RKO (cell line): Measurements from ENCODE around the gene TOMM34.

ENCODE experiments used
- DNase-seq: peaks from one replicate; pipeline ENCODE4 v3.0.0-alpha.2; 2016; ENCODE audit warnings: low spot score

TOMM34 gene

DNA sequence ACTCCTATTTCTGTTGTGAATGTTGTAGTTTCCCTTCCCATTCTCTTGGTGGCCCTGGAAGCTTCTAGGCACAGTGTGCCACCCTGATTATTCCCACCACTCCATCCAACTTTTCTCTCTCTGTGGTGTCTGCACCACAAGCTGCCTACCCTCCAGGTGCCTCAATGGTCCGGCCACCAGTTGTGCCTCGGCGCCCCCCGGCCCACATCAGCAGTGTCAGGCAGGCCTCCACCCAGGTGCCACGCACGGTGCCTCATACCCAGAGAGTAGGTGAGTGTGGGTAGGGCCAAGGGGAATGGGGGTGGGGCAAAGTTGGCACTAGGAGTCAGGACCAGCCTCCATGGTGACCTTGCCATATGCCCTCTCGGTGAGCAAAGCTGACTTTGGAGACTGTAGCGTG lies 27.3 kb downstream of the TOMM34 start:
- no peak for DNase-seq

DNA sequence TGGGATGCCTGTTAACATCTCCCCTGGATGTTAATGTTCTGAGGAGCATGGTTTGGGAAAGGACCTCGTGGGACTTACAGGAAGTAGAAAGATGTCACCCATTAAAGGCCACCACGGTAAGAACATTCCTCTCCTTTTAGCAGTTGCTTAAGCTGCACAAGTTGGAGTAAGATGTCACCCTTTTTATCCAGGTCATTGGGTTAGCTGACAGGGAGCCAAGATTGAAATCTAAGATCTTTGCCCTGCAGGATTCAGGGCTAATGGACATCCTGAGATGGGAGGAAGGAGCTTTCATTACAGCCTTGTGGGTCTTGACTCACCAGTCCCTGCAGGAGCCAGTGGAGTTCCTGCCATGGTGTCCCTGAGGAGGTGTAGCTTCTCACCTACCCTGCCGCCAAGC lies 28.3 kb downstream of the TOMM34 start:
- DNase-seq = no peak

DNA sequence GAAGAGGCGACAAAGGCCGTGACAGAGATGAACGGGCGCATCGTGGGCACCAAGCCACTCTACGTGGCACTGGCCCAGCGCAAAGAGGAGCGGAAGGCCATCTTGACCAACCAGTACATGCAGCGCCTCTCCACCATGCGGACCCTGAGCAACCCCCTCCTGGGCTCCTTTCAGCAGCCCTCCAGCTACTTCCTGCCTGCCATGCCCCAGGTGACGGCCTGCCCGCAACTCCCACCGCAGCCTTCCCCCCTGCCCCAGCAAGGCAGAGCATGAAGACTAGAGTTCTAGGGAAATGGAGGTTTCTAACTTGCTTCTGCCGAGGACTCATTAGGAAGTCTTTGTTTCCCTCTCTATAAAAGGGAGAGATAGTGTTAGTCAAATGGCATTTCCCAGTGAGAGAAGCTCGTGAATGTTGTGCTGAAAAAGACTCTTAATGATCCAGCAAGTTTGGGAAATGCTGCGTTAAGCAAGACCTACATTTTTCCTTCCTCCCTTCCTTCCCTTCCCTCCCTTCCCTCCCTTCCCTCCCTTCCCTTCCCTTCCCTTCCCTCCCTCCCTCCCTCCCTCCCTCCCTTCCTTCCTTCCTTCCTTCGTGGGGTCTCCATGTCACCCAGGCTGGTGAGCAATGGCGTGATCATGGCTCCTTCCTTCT lies 29.6 kb downstream of the TOMM34 start:
- no peak for DNase-seq

DNA sequence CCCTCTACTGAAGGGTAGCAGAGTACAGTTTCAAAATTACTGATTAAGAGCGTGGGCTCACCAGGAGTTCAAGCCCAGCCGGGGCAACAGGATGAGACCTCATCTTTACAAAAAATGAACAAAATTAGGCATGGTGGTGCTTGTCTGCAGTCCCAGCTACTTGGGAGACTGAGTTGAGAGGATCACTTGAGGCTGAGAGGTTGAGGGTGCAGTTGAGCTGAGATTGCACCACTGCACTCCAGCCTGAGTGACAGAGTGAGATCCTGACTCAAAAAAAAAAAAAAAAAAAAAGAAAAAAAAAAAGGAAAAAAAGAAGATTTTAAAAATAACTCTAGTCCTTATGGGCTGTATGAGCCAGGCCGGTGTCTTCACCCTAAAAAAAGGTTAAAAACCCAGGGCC lies 31.6 kb downstream of the TOMM34 start:
- DNase-seq = no peak

GRCh38 chr20:44924541-44924940 lies 35.7 kb downstream of the TOMM34 start:
- no peak for DNase-seq

DNA sequence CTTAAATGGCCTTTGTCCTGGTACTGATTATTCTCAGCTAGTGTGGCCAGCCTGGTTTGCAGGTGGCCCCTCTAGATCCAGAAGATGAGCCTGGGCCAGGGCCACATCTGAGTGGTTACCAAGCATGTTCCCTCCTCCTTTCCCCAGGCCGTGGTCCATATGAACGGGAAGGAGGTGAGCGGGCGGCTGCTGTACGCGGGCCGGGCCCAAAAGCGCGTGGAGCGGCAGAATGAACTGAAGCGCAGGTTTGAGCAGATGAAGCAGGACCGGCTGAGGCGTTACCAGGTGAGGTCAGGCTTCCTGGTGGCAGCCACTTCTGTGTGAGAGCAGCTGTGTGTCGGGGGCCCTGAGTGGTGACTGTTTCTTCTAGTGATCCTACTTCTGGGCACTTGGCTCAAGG lies 38.8 kb downstream of the TOMM34 start:
- DNase-seq = no peak

GRCh38 chr20:44918761-44919160 lies 41.4 kb downstream of the TOMM34 start:
- no peak for DNase-seq

GRCh38 chr20:44918342-44918741 lies 41.9 kb downstream of the TOMM34 start:
- no peak for DNase-seq

GRCh38 chr20:44917399-44917798 lies 42.8 kb downstream of the TOMM34 start:
- no peak for DNase-seq

- no peak for DNase-seq
These were observed 43.6 kb downstream of the TOMM34 start for GRCh38 chr20:44916586-44916985.

GRCh38 chr20:44914924-44915323 lies 45.3 kb downstream of the TOMM34 start:
- DNase-seq = no peak

- DNase-seq = no peak
These were observed 48.0 kb downstream of the TOMM34 start for GRCh38 chr20:44912189-44912588.

DNA sequence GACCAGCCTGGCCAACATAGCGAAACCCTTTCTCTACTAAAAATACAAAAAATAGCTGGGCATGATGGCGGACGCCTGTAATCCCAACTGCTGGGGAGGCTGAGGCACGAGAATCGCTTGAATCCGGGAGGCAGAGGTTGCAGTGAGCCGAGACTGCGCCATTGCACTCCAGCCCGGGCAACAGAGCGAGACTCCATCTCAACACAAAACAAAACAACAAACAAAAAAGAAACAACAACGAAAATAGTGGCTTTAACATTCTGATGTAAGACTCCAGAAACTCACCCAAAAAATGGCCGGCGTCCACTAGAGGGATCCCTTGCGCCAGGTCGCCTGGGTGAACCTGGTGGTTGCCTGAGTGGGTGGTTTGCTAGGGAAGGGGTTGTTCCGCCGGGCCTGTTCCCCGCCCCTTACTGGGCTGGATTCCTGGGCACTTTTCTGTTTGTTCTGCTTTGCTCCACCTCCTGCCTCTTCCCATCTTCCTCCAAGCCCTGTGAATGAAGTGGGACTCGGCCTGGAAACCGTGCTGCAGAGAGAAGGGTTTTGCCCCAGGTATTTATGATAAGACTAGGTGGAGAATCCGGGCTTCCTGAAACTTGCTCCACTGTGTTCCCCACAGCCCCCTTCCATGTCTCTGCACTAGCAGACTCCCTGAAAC lies 48.8 kb downstream of the TOMM34 start:
- peak; percentile 60 for DNase-seq

DNA sequence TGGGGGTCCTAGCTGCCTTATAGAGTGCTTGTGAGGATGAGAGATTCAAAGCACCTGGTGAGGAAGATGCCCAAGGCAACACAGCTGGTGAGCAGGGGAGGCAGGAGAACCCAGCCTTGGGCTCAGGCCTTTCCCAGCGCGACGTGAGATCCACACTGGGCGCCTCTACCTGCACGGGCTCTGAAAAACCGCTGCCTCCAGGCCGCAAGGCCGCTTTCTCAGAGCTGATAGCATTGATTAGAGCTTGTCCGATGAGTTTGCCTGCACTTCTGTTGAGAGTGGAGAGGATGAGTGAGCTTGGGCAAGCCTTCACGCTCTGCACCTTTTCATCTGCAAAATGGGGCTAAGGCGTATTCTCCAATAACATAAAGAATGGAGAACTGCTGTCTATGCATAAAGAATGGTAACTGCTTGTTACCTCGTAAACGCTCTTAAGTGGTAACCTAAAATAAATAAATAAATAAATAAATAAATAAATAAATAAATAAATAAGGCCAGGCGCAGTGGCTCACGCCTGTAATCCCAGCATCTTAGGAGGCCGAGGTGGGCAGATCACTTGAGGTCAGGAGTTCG lies 49.4 kb downstream of the TOMM34 start:
- peak; percentile 16 for DNase-seq

GRCh38 chr20:44909872-44910689 lies 50.1 kb downstream of the TOMM34 start, which contains the start of gene PABPC1L:
TSS of gene PABPC1L (plus strand) at chr20:44910060. CDS start at chr20:44910144, 84 bp downstream.
- DNase-seq = peak; percentile 69

DNA sequence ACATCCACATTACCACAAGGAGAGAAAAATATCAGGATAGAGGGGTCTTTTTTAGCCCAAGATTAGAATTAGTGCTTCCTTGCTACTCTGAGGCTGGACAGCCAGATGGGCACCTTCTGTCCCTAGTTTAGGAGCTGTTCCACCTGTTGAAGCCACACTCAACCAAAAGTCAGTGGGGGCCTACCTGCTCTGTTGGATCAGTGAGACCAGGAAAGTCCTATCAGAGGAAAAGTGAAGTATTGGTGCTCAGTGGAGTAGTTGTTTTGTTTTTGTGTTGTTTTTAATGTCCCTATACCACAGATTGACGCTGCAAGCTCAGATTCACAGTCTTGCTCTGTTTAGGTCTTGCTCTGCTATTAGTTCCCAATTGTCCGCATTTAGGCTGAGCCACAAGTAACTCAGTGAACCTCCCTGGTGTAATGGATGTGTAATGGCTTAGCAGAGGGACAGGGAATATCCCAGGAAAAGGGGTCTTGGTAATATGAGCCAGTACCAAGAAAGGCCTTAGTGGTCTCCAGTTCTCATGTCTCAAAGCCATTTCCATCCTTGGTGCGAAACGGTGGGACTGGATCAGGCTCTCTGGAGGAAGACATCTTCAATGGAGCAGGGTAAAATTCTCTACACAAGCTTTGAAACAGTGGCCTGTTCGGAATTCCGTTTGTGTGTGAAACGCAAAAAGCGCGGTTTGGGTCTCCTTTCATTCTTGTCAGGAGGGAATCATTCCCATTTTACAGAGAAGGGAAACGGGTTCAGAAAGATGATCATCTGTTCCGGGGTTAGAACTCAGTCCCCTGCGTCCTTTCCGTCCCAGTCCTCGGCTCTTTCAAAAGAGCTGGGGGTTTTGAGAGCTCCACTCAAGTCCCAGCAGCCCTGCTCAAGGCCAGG lies 51.0 kb downstream of the TOMM34 start:
- DNase-seq = peak; percentile 15

DNA sequence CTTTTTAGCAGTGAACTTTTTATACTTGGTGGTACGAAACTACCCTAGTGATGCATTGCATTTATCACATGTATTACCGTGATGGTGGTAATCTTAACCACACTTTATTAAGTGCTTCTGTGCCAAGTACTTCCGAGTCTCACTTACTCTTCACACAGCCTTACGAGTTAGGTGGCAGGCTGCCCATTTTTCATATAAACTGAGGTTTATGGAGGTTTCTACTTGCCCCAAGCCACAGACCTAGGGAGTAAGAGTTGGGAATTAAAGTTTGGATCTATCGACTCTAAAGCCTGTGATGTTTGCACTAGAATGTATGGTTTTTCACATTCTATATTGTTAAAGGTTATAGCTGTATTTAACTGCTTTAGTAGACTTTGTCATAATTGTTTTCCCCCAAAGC lies 55.8 kb downstream of the TOMM34 start:
- no peak for DNase-seq

DNA sequence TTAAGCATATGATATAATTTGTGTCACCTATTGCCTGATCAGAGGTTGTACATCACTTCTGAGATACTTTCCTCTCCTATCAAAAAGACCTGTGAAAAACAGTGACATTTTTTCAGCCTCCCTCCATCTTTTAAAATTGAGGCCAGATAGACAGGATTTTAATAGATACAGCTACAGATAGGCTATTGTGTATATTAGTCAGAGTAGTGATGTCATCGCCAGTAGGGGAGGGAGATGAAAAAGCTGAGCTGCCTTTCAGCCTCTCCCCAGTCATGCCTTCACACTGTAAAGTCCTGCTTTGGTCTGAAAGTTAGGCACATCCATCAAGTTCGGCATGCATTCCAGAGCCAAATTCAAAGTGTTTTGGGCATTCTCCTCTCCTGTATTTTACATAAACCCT lies 58.2 kb downstream of the TOMM34 start:
- peak; percentile 60 for DNase-seq

GRCh38 chr20:44900231-44900854 lies 59.9 kb downstream of the TOMM34 start:
- DNase-seq = no peak

- DNase-seq = no peak
These were observed 63.1 kb downstream of the TOMM34 start for GRCh38 chr20:44897133-44897532.

DNA sequence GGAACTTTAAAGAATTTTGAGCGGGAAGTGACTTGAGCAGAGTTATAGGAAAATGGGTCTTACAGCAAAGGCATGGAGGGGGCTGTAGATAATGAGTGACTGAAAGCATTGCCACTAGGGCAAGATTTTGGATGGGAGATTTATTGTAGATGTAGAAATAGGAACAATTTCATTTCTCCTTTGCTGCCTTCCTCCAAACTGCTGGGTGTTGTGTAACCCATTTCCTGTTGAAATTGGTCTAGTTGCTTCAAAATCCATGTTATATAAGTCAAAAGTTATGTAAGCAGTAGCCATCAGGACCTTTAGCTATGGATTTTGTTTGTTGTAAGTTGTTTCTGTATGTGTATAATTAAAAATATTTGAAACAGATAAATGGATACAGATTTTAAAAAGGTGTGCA lies 63.6 kb downstream of the TOMM34 start:
- DNase-seq = no peak
